ENCODE measurements around the gene POLG.

The POLG gene

DNA sequence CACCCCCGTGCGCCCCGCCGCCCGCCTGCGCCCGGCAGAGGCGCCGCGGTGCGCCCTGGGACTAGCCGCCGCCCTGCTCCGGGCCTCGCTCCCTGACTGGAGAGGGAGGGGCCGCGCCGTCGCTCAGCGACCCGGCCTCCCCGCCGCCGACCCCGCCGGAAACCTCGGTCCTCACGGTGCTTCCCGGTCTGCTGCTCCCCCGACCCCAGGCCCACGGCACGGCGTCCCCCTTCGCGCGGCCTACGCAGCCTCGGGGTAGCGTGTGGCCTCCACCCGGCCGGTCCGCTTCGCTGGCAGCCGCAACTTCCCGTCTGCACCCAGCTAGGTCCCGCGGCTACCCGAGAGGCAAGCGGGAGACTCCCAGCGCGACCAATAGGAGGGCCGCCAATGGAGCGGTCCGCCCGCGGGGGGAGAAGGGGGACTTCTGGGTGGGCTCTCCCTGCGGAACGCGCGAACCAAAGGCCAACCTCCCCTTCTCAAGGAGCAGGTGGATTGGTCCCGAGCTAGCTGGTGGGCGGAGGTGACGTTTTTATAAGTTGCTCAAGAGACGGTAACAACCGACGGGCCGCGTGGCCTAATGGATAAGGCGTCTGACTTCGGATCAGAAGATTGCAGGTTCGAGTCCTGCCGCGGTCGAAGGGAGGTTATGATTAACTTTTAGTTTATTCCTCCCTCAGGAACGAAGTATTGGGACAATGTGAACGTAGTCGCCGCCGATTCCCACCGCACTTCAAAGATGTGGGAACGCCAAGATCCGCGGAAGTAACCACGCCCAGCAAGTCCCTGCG, at the start of gene POLG:
POLG (minus strand) TSS at position 315 of the 788 bp plus-strand sequence. CDS start 1,070 bp downstream, outside the sequence.
- peak; percentile 97 for DNase-seq

GRCh38 chr15:89384176-89384604, 49.6 kb upstream of the POLG start:
- DNase-seq, result peak; percentile 23

GRCh38 chr15:89383365-89384175, 48.9 kb upstream of the POLG start:
- DNase-seq, result peak; percentile 97

GRCh38 chr15:89381888-89382686, 47.5 kb upstream of the POLG start:
- no peak for DNase-seq

GRCh38 chr15:89381331-89381730, 46.7 kb upstream of the POLG start:
- DNase-seq, result no peak

DNA sequence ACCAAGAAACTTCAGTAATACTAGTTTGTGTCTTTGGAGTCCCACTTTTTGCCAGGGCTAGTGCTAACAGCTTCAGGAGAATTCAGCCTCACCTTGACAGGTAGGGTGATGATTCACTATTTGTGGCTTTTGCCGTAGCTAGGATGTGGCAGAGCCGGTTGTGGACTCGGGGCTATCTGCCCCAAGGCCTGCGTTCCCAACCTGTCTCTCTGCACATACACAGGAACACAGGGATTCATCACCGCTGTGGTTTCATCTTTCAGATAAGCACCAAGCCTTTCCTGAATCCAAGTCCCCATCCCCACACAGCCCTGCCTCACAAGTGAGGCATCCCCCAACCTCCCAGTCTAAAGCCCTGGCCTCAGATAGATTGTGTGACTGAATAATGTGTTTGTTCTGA, 45.2 kb upstream of the POLG start:
- DNase-seq, result no peak

DNA sequence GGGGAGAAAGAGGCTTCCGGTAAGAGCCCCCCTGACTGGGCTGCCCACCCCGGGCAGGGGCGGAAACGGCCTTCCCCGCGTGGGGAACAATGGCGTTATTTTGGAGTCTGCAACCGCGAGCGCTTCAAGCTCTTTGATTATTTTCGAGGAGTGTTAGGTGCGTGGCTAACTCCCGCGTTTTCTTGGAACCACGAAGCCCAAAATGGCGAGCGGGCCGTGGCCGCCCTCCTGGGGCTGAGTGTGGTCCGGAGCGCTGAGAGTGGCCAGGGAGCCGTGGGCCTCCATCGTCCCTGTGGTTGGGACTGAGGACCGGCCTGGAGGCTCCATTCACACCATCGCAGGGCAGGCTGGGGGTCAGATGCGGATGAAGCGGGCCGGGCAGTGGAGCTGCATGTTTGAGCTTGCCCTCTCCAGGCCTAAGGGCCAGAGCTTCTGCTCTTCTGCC, 44.6 kb upstream of the POLG start:
- no peak for DNase-seq

DNA sequence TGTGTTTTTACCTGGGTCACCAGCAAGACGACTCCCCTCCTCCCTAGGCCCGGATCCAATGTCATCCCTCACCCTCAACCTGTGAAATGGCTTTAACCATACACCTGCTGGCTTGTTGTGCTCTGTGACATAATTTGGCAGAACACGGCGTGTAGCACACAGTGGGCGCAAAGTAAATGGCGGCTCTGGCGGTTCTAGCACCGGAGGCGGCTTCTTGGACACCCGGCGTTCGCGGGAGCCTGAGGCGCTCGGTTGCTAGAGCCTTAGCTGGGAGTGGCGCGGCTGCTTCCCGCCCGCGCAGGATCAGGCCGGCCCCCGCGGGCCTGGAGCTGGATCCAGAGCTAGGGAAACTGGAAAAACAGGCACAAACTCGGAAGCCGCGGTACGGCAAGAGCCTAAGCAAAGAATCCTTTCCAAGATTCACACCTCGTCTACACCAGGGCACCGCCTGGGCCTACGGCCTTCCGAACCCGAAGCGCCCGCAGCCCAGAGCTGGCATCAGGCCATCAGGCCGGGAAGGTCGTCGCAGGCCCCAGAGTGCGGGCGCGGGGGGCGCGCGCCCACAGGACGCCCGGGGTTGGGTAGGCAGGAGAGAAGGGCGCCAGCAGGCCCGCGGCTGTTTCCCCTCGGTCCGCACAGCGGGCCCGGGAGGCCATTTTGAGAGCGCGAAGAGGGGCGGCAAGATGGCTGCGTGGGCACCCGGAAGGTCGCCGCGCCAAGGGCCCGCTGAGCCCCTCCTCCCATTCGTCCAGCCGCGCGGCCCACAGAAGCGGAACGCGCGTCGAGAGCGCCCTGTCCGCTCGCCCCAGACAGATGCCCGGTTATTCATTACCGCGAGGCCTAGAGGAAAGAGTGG, 43.9 kb upstream of the POLG start:
- no peak for DNase-seq

- DNase-seq, result no peak
These were observed 43.2 kb upstream of the POLG start for GRCh38 chr15:89377842-89378295.

DNA sequence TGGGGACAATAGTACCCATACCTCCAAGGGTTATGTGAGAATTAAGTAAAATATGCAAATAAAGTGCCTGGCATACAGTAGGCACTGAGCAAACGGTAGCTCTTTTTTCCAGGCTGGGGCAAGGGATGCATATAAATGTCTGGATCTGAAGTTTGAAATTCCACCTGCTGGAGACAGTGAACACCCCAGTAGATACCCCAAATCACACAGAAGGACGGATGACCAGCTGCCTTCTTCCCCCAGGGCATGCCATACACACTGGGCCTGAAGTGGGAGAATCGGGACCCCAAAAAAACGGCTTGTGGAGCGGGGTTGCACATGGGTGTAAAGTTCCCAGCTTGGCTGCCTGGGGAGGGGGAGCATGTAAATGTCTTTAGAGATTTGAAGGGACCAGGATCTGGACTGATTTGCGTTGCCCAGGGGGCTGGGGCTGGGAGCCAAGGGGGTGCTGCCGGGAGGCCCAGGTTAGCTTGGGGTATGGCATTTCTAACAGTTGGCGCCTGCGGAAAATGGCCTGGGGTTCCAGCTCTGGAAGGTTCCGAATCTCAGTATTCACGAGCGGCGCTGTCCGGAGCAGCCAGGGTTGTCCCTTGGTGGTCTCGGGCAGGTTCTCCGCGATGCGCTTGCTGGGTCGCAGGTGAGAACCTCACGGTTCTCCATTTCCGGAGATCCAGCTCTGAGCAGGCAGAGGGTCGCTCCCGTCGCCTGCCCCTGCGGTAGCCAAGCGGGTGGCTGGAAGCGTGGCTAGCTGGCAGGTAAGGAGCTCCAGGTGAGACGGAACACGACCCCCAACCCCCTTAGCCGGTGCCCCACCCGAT, 42.6 kb upstream of the POLG start:
- DNase-seq, result no peak

- no peak for DNase-seq
These were observed 41.8 kb upstream of the POLG start for GRCh38 chr15:89376388-89376787.

GRCh38 chr15:89375093-89376005, 40.7 kb upstream of the POLG start:
- no peak for DNase-seq

DNA sequence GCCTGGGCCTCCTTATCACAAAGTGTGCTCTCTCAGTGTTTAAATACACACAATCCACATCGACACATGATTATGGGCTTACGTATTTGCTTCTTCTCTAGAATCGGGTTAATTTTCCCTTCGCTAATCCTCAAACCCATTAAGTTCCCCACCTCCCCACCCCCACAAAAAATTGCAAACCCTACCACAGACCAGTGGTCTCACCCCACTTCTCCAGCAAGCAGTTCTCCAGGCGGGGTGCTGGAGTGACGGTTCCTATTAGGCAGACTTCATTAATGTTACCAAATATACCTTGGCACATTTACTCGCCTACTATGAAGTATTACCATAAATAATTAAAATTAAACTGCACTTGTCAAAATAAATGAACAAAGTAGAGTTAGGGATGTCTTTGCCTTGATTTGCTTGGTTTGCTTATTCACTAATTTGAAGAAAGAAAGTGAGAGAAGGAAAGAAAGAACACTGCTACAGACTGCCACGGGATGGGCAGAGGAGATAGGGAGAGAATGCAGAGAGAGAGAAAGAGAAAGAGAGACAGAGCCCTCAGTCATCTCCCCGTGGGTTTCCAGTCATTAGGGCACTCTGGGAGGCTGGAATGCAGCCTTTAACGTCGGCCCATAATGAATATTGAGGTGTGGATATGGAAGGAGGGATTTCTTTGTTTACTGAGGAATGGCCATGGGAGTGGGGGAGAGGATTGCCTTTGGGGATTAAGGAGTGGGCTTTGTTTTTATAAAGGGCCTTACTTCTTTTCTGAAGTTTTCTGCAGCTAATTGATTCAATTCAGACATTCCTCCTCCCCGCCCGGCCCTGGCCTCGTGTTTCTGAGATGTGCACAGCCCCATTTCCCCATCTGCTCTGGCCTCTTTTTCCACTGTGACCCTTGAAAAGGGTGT, 39.7 kb upstream of the POLG start:
- DNase-seq, result no peak

DNA sequence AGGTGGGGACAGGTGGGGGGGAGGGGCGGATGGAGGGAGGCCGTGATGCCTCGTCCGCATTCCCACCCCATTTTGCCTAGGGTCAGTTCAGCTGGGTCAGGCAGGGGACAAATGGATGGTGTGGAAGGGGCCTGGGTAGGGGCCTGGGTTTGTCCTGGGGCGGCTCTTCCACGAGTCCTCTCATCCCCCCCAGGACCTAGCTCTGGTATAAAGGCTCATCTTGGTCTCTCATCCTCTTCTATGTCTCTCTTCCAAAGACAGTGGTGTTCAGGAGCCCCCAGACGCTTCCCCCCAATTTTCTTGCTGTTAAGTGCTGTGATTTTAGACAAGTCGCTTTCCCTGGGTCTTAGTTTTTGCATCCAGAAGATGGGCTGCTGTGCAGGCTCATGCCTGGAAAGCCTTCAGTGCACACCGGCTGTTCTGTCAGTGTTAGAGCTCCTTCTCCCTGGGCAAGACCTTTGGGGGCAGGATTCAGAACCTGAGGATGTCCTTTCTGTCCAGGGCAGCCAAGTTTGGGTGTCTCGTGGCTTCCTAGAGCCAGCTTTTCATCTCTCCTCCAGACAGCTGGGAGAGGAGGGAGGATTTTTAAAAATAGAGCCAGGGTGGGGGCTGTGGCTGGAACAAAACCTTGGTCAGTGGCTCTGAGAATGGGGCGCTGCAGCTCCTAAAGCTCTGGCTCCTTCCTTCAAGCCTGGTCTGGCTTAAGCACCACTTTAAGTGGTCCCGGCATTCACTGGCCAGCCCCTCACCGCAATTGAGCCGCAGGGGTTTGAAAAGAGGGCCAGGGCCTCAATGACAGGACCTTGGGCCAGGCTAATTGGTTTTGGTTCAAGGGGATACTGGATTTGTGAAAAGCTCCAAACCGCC, 37.7 kb upstream of the POLG start:
- no peak for DNase-seq

- no peak for DNase-seq
These were observed 36.8 kb upstream of the POLG start for GRCh38 chr15:89371228-89372044.

DNA sequence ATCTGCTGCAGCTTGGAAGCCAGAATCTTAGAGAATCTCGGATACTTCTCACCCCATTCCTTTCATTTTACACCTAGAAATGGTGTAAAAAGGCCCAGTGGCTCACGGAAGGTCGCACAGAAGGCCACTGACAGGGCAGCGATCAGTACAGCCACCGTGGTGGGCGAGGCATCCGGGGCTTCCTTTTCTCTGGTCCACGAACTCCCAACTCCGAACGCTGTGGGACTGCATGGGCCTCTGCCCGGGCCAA, 36.3 kb upstream of the POLG start:
- DNase-seq, result no peak

Measured in NCI-H69 (cell line).